GM10266 (cell line): Measurements from ENCODE around the gene ZNF598.
"Not testable (repeated sequence)": the region's sequence is repeated elsewhere in the genome, so short reads cannot be mapped to it uniquely, and the experiment has no call there.

ENCODE experiments used
- DNase-seq: peaks from one replicate; pipeline ENCODE4 v3.0.0; 2012; ENCODE audit errors: extremely low spot score
- CTCF ChIP-seq: IDR thresholded peaks from 2 replicates; pipeline ENCODE4 v1.5.1; 2012; ENCODE audit warnings: mild to moderate bottlenecking, low read depth; ENCODE audit not compliant: control insufficient read depth, insufficient read depth; ENCODE audit errors: missing control alignments

The ZNF598 gene

DNA sequence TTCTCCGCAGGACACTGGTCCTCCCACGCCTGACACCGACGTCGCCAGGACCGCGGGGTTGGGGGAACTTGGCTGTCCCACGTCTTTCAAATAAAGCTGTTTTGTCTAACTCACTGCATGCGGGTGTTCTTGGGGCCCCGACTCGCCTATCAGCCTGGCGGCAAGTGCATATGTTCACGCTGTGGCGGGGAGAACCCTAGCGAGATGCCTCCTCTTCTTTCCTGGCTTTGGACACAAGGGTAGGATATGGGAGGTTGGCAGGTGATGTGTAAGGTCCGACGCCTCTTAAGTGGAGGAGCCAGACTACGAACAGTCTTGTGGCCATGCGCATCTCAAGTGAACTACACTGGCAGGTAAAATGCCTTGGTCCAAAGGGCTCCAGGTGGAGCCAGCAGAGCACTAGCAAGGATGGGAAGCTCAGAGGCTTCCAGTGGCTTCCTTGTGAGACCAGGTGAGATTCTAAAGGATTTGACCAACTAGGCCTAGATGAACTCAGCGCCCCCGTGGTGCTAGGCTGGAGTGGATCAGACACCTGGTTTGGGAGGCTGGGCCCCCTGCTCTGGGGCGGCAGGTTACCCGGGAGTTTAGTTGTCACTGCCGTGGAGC is 44.1 kb downstream of the ZNF598 start:
- TF ChIP-seq CTCF: no peak
- no peak for DNase-seq

DNA sequence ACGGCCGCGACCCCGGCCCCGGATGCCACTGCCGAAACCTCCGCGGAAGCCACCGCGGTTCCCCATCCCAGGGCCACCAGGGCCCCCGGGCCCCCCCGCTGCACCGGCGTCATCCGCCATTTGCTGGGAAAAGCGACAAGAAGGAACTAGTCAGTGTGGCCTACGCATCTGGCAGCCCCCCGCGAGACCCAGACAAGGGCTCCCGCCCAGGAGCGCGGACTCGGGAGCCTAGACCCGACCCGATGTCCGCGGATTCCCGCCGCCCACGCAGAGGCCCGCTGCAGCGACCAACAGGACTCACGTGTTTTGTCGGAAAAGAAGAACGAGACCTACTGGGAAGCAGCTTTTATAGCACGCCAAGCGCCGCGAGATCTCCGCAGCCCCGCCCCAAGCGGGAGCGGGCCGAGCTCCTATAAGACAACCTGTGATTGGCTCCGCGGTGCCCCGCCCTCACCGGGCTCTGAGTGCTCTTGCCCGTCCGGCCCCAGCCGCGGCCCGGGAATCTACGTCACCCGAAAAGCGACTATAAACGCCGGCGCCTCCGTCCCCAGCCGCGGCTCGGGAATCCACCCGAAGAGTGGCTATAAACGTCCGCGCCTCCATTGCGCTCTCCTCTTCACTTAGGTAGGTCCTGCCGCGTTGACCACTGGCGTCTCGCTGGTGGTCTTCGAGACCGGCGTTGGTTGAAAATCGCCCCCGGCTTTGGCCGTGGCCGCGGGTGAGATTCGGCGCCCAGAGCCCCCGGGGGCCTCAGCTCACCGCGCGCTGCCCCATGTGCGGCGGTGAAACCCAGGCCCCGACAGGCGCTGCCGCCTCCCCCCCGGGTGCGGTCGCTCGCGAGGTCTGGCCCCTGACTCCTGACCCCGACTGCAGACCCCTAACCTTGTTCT is 44.9 kb downstream of the ZNF598 start, which contains the start of gene RPS2:
TSS of gene RPS2 (minus strand) at position 321 of the 890 bp plus-strand sequence. CDS start at position 120, 201 bp downstream.
- DNase-seq: peak; percentile 100
- TF ChIP-seq CTCF: no peak

DNA sequence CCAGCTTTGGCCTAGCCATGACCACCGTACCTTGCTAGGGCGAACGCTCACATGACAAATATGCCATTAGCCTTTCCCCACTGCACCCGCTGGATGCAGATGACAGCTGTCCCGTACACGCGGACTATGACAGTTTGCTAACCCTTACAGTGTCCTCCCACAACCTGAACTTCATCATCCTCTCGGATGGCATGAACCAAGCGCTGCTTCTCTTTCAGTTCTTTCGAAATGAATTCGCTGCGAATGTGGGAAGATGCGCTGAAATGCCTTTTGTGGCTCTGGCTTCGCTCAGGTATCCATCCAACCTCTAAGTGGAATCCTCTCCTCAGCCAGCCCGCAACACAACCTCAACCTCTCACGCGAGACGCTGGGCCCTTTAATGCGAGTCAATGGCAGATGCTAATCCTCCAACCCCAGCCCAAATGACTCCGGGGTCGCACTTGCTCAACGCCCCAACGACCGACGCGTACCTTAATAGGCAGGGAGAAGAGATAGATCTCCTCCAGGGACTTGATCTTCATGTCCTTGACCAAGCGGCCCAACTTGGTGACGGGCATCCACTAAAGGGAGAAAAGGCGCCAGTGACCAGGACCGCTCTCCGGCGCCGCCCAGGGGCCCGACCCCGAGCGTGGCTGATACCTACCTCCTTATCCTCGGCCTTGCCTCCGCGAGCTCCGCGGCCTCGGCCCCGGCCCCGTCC is 45.7 kb downstream of the ZNF598 start:
- TF ChIP-seq CTCF: peak; percentile 29
- DNase-seq: no peak

DNA sequence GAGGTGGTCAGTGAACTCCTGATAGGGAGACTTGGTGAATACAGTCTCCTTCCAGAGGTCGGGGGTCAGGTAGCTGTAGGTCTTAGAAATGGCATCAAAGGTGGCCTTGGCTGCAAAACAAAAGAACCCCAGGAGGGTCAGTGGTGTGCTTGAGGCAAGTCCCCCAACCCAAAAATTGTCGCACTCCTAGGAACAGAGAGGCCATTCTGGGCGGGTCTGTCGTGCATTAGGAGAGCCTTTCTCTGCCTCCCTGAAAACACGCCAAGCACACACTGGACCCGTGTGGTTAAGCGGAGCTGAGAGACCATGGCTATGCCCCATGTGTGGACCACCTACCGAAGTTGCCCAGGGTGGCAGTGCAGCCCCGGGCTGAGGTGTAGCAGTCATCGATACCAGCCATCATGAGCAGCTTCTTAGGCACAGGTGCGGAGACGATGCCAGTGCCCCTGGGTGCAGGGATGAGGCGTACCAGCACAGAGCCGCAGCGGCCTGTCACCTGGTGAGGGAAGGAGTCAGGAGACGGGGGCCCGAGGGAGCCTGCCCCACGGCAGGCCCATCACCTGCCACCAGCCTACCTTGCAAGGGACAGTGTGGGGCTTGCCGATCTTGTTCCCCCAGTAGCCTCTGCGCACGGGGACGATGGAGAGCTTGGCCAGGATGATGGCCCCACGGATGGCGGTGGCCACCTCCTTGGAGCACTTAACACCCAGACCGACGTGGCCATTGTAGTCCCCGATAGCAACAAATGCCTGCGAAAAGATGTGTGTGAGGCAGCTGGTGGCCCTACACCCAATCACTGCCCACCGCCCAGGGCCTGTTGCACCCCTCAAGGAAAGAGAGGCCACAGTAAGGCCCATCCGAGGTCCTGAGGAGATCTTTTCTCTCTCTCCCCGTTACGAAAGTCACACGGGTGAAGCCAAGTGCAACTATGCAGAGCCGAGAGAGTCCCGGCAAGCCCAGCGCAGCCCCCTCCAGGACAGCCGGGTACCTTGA is 47.2 kb downstream of the ZNF598 start:
- not testable (repeated sequence) for DNase-seq

- DNase-seq: no peak
- TF ChIP-seq CTCF: no peak
Measured at GRCh38 chr16:1961651-1962067, 48.0 kb downstream of the ZNF598 start.

DNA sequence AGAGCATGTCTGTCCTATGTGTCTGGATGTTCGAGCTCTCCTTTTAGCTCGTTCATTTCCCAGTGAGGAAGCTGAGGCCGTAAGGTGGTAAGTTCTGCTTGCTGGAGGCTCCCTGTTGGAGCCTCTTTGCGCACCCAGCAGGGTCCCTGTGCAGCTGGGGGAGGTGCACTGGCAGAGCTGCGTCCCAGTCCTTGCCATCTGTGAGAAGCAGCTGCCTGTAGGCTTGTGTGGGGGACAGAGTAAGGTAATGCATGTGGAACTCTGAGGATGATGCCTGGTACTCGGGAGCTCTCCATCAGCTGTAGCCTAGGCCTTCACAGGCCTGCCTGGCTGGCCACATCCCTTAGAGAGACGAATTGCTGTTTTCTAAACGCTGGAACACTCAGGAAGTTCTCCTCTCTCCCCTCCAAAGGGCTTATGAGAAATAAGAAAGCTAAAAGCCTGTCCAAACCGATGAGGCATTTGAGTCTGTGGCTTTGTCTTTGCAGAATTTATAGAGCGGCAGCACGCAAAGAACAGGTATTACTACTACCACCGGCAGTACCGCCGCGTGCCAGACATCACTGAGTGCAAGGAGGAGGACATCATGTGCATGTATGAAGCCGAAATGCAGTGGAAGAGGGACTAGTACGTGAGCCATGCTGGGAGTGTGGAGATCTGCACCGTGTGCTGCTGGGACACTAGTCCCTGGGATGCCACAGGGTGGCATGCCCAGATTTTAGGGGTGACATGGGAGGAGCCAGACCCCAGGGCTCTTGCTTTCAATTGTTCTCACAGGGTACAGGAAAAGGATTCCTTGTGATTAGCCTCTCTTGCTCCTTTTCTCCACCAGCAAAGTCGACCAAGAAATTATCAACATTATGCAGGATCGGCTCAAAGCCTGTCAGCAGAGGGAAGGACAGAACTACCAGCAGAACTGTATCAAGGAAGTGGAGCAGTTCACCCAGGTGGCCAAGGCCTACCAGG is 48.7 kb downstream of the ZNF598 start:
- TF ChIP-seq CTCF: no peak
- DNase-seq: no peak
